ENCODE measurements around the gene CERS6.

Gene CERS6

GRCh38 chr2:168471163-168471475, 15.0 kb downstream of the CERS6 start:
- Histone ChIP-seq H3K9me3 (ENCODE audit: control insufficient read depth, insufficient read depth, low read depth, low read length) (no peaks in the 10 kb centered on the region), H3K4me1 (ENCODE audit: control insufficient read depth, insufficient read depth, low read length) (peaks cover 20% of the 10 kb centered on the region), H3K27ac (ENCODE audit: extremely low read depth, low read depth, low read length) (no peak overlapping the region), H3K4me3 (ENCODE audit: low read depth, low read length) (no peak overlapping the region), H3K36me3 (ENCODE audit: control insufficient read depth in 2 of 2, insufficient read depth in 1 of 2, low read length in 2 of 2) (no peaks in the 10 kb centered on the region)
- TF ChIP-seq, protein P1, sequence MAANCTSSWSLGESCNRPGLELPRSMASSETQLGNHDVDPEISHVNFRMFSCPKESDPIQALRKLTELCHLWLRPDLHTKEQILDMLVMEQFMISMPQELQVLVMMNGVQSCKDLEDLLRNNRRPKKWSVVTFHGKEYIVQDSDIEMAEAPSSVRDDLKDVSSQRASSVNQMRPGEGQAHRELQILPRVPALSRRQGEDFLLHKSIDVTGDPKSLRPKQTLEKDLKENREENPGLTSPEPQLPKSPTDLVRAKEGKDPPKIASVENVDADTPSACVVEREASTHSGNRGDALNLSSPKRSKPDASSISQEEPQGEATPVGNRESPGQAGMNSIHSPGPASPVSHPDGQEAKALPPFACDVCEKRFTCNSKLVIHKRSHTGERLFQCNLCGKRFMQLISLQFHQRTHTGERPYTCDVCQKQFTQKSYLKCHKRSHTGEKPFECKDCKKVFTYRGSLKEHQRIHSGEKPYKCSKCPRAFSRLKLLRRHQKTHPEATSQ (tag by site-specific recombination; IDR thresholded peaks at IDR 0.05): no peak
- no peak for TF ChIP-seq ZNF292 (tag by site-specific recombination; IDR thresholded peaks at IDR 0.05; ENCODE audit: borderline replicate concordance, low read depth)
- TF ChIP-seq PRDM1 (tag by site-specific recombination; IDR thresholded peaks at IDR 0.05): peak; percentile 62
- ChIA-PET CTCF (interaction anchor here (0.9 kb wide), 1 partner anchor 24 kb away, joined by 3 read pairs; no protein-coding TSS in a partner anchor), POLR2A (no interaction called here)

- CTCF ChIA-PET: interaction anchor here (0.6 to 1.2 kb wide), 2 partner anchors 13 to 1846 kb away, joined by 3 read pairs; no protein-coding TSS in a partner anchor
Observed at GRCh38 chr2:168475636-168476035, 19.6 kb downstream of the CERS6 start.

DNA sequence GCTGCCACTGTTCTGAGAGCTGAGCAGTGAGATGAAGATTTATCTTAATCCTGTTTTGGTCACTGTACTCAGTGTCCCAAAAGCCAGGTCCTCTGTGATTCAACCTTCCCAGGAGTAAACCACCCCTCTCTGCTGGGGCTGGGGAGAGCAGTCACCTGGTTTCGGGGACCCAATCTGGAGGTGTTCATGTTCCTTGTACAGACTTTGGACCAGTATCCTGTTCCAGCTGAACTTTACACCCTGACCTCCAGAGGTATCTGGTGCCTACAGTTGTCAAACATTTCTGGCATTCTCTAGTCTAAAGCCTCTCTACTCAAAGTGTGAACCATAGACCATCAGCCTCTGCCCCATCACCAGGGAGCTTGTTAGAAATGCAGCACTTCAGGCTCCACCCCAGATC, 22.1 kb downstream of the CERS6 start:
- Histone ChIP-seq H3K36me3 (ENCODE audit: control insufficient read depth in 2 of 2, insufficient read depth in 1 of 2, low read length in 2 of 2) (no peaks in the 10 kb centered on the region), H3K4me3 (ENCODE audit: low read depth, low read length) (no peak overlapping the region), H3K27ac (ENCODE audit: extremely low read depth, low read depth, low read length) (no peak overlapping the region), H3K4me1 (ENCODE audit: control insufficient read depth, insufficient read depth, low read length) (no peaks in the 10 kb centered on the region), H3K9me3 (ENCODE audit: control insufficient read depth, insufficient read depth, low read depth, low read length) (no peaks in the 10 kb centered on the region)
- CTCF ChIA-PET: no interaction called here
- POLR2A ChIA-PET: no interaction called here
- TF ChIP-seq ZNF585B (tag by site-specific recombination; IDR thresholded peaks at IDR 0.05) (no peak), HOXA7 (CRISPR knock-in tag; IDR thresholded peaks at IDR 0.05; ENCODE audit: borderline replicate concordance) (no peak), ZNF26 (tag by site-specific recombination; IDR thresholded peaks at IDR 0.05) (no peak), ZNF664 (tag by site-specific recombination; IDR thresholded peaks at IDR 0.05) (no peak), ZNF292 (tag by site-specific recombination; IDR thresholded peaks at IDR 0.05; ENCODE audit: borderline replicate concordance, low read depth) (no peak), IKZF3 (tag by site-specific recombination; IDR thresholded peaks at IDR 0.05) (no peak), ZNF2 (tag by site-specific recombination; IDR thresholded peaks at IDR 0.05) (no peak), ZNF280C (tag by site-specific recombination; IDR thresholded peaks at IDR 0.05) (no peak), GLI2 (tag by site-specific recombination; IDR thresholded peaks at IDR 0.05; ENCODE audit: borderline replicate concordance, low read depth) (no peak), ZNF19 (tag by site-specific recombination; IDR thresholded peaks at IDR 0.05; ENCODE audit: low read depth) (no peak), REST (tag by site-specific recombination; IDR thresholded peaks at IDR 0.05) (no peak)
- TF ChIP-seq, protein P2, sequence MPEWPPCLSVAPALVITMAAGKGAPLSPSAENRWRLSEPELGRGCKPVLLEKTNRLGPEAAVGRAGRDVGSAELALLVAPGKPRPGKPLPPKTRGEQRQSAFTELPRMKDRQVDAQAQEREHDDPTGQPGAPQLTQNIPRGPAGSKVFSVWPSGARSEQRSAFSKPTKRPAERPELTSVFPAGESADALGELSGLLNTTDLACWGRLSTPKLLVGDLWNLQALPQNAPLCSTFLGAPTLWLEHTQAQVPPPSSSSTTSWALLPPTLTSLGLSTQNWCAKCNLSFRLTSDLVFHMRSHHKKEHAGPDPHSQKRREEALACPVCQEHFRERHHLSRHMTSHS (tag by site-specific recombination; IDR thresholded peaks at IDR 0.05): no peak

More at GRCh38 chr2:168475636-168476035, 19.6 kb downstream of the CERS6 start:
- Histone ChIP-seq H3K36me3 (ENCODE audit: control insufficient read depth in 2 of 2, insufficient read depth in 1 of 2, low read length in 2 of 2) (no peaks in the 10 kb centered on the region), H3K4me1 (ENCODE audit: control insufficient read depth, insufficient read depth, low read length) (peaks cover 4% of the 10 kb centered on the region; the same call in 1 of the 2 replicates), H3K4me3 (ENCODE audit: low read depth, low read length) (no peak overlapping the region), H3K9me3 (ENCODE audit: control insufficient read depth, insufficient read depth, low read depth, low read length) (no peaks in the 10 kb centered on the region), H3K27ac (ENCODE audit: extremely low read depth, low read depth, low read length) (no peak overlapping the region)
- POLR2A ChIA-PET: no interaction called here
- no peak for TF ChIP-seq AEBP2 (tag by site-specific recombination; IDR thresholded peaks at IDR 0.05; ENCODE audit: borderline replicate concordance)
- TF ChIP-seq ZNF473 (tag by site-specific recombination; IDR thresholded peaks at IDR 0.05): no peak
- no peak for TF ChIP-seq ZNF621 (tag by site-specific recombination; IDR thresholded peaks at IDR 0.05)
